Measurements from ENCODE around the gene CPN1.
"Not testable (repeated sequence)": the region's sequence is repeated elsewhere in the genome, so short reads cannot be mapped to it uniquely, and the experiment has no call there.

CPN1 gene

DNA sequence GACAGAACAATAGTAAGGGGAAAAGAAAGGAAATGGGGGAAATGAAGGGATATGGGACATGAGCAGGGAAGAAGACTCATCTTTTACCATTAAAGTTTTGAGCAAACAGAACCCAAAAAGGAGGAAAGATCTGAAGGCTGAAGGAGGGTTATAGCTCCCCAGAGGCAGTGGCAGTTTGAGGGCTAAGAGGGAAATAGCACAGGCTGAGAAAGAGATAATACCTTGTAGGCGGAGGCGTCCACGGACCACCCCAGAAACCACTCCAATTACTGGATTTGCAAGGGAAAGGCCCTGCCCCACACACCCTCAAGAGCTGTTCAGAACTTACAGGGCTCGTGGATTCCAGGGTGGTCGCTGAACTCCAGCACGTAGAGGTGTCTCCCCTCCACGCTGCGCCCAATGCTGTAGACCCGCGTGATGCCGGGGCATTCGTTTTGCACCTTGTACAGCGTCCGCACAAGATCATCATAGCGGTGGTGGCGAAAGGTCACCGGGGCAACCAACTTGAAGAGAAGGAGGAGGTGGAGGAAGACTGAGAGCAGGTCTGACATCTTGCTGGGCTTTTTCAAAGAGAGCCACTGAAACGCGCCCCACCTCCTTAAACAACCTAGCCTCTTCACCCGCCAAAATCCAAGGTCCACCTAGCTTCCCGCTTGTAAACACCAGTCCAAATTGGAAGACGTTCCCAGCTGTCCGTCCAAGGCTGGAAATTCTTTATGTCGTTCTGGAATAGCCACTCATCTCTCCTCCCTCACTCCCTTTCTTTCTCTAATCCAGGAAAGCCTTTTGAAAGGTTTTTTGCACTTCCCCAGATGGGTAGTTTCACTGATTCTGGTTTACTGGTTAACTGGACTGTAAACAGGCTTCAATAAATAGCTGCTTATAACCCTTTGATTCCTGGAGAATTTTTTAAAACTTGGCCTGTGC is at the start of gene CPN1:
CPN1 (minus strand) TSS at position 795 of the 927 bp plus-strand sequence; CDS start at position 551, 244 bp downstream.
- DNase-seq: no peak

DNA sequence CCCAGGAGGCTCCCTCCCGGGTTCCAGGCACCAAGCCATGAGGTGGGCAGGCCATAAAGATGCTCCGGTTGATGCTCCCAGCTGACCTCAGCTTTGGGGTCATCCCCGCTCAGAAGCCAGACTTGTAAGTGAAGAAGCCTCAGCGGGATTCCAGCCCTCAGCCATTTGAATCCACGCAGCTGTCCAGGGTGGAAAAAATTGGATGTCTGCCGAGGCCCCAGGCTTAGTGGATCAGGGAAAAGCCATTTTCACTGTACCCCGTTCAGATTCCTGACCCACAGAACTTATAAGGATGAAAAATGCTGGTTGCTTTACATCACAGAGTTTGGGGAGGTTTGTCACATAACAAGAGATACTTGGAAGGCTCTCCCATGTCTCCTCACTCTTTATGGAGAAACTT is 49.2 kb upstream of the CPN1 start:
- DNase-seq: no peak

DNA sequence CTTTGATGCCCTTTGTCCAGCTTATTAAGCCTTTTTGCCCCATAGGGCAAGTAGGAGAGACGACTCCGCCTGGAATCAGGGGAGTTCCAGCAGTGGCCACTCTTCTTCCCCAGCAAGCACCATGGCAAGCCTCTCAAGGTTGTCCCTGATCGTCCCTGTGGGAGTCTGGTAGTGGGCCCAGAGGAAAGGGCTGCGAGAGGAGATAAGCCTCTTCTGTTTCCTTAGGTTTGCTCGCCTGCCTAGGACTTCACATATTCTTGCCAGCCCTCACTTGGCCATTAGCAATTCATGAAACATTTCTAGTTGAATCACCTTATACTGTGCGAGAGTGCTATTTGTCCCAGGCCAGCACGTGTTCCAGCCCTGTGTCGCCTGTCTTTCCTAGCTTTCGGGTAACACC is 47.8 kb upstream of the CPN1 start:
- no peak for DNase-seq

DNA sequence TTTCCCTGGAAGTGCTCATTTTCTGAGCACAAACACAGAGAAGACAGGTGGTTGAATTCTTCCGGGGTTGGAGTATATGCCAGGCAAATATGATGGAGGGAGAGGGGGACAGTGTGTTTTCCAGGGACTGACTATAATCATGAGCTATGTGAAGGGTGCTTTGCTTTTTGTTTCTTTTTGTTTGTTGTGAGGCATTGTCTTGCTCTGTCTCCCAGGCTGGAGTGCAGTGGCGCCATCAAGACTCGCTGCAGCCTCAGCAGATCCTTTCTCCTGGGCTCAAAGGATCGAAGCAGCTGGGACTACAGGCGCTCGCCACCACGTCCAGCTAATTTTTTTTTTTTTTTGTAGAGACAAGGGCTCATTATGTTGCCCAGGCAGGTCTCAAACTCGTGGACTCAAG is 47.3 kb upstream of the CPN1 start:
- no peak for DNase-seq

DNA sequence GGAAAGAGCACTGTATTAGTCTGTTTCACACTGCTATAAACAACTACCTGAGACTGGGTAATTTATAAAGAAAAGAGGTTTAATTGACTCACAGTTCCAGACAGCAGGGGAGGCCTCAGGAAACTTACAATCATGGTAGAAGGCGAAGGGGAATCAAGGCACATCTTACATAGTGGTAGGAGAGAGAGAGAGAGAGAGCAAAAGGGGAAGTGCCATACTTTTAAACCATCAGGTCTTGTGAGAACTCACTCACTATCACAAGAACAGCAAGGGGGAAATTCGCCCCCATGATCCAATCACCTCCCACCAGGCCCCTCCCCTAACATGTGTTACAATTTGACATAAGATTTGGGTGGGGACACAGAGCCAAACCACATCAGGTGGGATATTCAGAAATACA is 43.7 kb upstream of the CPN1 start:
- DNase-seq: not testable (repeated sequence)

DNA sequence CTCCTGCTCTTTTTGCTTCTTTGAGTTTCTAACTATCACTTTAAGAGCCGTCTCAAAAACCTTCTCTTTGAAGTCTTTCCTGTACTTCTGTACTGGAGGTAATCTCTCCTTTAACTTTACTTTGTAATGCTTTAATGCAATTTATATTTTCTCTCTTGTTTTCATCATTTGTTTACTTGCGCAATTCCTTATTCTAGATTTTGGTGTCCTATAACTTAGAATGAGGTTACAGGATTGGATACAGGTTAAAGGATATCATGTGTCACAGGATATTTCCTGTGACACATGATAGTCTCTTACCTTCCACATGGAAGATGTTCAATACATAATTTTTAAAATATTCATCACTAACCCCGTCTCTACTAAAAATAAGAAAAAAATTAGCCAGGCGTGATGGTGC is 42.4 kb upstream of the CPN1 start:
- no peak for DNase-seq

DNA sequence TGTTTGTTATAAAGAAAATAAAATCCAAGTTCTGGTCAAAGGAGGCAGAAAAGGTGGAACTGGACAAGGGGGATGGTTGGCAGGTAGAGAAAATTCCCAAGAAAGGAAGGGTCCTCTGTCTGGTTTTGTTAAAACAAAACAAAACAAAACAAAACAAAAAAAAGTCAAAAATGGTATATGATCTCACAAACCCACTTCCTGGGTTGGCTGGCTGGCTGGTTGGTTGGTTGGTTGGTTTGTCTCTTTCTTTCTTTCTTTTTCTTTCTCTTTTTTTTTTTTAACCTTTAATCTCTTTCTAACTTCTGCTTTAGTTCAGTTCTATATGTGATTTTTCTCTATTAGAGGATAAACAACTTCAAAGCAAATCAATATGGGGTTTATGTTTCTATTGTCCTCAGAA is 41.1 kb upstream of the CPN1 start:
- no peak for DNase-seq

DNA sequence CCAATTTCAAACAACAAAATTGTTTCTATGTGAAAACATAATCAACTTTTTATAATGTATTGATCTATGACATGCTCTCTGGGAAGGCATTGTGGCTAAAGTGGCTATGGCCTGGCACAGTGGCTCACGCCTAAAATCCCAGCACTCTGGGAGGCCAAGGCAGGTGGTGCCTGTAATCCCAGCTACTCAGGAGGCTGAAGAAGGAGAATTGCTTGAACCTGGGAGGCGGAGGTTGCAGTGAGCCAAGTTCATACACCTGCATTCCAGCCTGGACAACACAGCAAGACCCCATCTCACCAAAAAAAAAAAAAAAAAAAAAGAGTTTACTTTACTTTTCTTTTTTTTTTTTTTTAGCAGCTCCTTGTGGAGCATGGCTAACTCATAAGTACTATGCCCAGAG is 38.9 kb upstream of the CPN1 start:
- no peak for DNase-seq

DNA sequence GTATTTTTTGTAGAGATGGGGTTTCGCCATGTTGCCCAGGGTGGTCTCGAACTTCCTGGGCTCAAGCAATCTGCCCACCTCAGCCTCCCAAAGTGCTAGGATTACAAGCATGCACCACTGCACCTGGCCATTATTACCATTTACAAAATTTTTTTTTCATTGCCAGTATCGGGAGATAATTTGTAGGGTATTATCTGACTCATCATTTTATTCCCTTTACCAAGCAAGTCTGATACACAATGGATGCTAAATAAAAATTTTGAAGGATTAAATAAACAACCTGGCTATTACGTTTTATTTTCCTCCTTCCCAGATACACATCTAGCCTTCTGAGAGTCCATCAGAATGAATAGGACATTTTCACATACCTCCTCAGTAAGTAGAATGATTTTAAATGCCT is 38.1 kb upstream of the CPN1 start:
- DNase-seq: no peak

DNA sequence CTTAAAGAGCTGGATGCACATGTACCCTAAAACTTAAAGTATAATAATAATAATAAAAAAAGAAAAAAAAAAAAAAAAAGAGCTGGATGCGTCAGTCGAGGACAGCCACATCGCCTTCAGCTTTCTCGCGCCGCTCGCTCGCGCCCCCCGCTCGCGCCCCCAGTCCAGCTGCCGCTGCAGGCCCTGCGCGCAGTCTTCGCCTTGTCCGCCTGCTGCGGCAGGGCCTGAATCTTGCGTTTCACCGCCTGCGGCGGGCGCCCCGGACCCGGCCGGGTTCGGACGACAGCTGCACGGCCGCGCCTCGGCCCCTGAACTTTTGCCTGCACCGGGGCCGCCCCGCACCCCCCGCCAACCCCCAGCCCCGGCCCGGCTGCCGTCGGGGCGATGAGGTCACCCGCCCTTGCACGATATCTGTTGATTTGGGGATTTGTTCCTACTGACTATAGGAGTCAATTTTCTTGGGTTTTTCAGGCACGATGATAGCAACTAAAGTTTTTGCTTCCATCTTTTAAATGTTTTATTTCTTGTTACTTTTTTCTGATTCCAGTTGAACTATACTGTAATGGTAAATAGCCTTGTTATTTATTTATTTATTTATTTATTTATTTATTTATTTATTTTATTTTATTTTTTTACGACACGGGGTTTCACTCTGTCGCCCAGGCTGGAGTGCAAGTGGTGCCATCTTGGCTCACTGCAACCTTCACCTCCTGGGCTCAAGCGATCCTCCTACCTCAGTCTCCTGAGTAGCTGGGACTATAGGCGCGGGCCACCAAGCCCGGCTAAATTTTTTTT is 33.5 kb upstream of the CPN1 start:
- DNase-seq: no peak

DNA sequence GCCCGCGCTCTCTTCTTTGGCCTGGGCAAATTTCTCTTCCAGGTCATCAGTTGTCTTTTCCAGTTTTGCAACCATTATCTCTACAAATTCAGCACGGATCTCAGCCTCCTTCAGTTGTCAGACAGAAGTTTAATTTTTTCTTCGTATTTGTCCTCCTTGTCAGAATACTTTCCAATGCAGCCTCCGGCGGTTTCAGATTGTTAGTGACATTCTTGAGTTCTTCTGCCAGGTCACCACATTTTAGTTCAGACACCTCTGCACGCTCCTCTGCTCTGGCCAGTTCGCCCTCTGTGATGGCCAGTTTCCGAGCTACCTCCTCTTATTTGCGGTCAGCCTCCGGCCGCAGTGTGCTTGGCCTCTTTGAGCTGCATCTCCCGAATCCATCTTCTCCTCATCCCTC is 32.8 kb upstream of the CPN1 start:
- no peak for DNase-seq

DNA sequence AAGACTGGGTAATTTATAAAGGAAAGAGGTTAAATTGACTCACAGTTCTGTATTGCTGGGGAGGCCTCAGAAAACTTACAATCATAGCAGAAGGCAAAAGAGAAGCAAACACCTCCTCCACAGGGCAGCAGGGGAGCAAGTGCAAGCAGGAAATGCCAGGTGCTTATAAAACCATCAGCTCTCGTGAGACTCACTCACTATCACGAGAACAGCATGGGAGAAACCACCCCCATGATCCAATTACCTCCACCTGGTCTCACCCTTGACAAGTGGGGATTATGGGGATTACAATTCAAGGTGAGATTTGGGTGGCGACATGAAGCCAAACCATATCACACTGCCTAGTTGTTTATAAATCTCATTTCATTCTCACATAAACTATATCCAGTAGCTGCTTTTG is 28.0 kb upstream of the CPN1 start:
- DNase-seq: no peak

DNA sequence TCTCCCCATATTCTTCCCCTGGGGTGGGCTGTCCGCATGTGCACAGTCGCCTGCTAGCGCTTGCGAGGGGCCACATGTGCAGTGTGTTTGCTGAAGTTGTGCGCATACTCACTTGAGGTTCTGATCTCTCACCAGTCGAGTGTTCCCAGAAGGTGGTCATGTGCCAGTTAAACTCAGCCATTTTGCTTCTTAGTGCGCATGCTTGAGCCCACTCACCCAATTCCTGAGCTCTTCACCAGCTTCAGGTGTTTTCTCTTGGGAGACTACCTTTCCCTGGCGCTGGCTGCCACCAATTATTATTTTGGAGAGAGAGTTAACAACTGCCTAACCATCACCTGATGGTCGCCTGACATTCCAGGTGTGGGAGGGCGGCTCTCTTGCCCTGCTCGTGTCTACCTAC is 25.2 kb upstream of the CPN1 start:
- DNase-seq: no peak

DNA sequence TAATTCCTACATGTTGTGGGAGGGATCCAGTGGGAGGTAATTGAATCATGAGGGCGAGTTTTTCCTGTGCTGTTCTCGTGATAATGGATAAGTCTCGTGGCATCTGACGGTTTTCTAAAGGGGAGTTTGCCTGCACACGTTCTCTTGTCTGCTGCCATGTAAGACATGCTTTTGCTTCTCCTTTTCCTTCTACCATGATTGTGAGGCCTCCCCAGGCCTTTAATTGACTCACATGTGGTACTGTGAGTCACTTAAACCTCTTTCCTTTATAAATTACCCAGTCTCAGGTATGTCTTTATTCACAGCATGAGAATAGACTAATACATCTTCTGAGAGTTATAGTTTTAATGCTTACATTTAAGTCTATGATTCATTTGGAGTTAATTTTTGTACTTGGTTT is 22.6 kb upstream of the CPN1 start:
- DNase-seq: no peak

DNA sequence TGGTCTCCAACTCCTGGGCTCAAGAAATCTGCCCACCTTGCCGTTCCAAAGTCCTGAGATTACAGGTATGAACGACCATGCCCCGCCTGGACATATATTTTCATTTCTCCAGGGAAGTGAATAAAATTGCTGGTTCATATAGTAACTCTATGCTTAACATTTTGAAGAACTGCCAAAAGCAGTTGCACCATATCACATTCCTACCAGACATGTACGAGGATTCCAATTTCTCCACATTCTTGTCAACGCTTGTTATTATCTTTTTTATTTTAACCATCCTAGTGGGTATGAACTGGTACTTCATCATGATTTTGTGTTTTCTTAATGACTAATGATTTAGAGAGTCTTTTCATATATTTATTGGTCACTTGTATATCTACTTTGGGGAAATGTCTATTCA is 21.9 kb upstream of the CPN1 start:
- no peak for DNase-seq

DNA sequence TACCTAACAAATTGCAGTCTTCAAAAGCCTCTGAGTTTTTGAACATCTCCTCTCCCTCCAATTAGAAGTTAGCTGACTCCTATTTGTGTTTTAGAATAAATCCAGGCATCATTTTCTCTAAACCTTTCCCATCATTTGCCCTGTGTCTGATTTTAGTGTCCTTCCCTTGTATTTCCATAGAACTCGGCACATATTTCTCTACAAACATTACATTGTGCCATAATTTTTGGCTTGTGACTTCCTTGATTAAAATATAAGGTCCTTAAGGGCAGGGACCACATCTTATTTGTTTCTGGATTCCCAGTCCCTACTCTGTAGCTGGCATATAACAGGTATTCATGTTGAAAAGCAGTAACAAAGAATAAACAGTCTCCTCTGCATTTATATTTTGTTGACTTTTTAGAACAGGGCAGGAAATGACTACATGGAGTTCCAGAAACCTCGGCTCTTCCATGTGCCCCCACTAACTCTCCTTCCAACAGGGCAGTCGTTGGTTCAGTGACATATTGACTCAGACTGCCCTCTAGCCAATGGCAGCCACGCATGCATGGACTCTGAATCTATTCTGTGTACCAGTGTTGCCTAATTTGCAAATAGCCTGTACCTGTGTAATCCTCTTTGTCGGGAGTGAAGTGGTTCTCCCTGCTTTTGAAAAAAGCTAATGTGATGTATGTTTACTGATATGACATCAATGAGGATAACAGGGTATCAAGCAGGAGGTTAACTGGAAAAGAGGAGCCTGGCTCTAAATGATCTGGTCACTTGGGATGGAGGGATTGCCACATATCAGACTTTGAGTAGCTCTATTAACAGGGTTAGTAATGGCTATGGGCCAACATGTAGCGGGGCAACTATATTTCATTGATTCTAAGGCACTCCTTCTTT is 19.8 kb upstream of the CPN1 start:
- no peak for DNase-seq

DNA sequence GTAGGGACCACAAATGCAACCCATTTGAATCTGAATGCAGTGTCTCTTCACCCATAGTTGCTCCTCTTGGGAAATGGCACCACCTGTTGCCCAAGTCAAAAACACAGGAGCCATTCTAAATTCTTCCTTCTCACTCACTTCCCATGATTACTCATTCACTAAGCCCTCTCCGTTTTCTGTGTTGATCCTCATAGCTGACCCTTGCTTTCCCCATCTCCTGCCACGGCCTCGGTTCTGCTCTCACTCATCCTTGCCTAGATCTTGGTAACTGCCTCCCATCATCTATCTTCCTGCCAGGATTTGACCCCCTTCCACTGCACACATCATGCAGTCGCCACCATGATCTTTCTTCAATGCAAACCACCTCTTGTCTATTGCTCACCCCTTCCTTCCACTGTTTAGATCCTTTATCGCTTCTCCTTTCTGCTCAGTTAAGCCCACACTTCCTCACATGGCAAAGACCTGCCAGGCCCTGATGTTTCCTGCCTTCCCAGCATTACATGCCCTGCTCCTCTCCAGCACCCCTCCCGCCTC is 19.0 kb upstream of the CPN1 start:
- no peak for DNase-seq

DNA sequence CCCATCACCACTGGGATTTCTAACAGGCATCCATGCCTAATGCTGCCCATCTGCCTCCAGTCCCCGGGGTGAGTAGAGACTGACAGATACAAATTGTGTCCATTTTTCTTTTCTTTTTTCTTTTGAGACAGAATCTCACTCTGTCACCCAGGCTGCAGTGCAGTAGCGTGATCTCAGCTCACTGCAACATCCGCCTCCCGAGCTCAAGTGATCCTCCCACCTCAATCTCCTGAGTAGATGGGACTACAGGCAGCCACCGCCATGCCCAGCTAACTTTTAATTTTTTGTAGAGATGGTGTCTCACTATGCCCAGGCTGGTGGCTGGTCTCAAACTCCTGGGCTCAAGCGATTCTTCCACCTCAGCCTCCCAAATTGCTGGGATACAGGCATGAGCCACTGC is 7.6 kb upstream of the CPN1 start:
- no peak for DNase-seq

DNA sequence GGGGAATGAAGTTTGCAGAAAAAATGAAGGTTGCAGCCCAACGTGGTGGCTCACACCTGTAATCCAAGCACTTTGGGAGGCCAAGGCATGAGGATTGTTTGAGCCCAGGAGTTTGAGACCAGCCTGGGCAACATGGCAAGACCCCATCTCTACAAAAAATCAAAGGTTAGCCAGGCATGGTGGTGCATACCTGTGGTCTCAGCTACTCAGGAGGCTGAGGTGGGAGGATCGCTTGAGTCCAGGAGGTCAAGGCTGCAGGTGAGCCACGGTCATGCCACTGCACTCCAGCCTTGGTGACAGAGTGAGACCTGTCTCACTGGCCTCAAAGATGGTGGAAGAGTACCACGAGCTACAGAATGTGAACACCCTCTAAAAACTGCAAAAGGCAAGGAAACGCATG is 5.0 kb upstream of the CPN1 start:
- not testable (repeated sequence) for DNase-seq

DNA sequence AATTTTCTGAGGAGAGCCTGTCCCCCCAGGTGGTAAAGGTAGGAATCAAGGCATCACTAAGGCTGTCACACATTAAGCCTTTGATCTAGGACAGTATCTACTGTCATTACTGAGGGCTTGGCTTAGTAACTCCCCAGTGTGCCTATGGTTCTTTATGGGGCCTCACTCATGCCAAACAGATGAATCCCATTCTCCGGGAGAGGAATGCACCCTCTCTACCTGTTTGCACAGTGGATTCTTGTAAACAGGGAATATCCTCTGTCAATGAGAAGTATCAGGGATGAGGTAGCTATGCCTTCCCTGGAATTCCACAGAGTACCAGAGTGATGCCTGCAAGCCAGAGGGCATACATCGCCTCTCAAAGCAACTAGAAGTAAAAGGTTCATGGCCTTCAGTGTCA is 3.9 kb upstream of the CPN1 start:
- no peak for DNase-seq

DNA sequence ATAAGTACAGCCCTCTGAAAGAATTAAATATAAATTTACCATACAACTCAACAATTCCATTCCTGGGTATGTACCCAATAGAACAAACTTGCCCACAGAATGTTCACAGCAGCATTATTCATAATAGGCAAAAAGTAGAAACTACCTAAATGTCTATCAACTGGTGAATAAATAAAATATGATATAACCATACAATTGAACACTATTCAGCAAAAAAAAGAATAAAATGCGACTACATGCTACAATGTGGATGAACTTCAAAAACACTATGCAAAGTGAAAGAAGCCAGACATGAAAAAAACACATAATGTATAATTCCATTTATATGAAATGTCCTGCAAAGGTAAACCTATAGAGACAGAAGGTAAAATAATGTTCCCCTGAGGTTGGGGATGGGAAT is 2.0 kb upstream of the CPN1 start:
- DNase-seq: no peak

DNA sequence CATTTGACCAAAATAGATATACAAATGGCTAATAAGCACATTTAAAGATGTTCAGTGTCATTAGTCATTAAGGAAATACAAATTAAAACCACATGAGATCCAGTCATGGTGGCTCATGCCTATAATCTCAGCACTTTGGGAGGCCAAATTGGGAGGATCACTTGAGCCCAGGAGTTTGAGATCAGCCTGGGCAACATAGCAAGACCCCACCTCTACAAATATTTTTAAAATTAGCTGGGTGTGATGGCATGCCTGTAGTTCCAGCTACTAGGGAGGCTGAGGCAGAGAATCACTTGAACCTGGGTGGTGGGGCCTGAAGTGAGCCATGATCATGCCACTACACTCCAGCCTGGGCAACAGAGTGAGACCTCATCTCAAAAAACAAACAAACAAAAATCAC is 607 bp upstream of the CPN1 start:
- DNase-seq: not testable (repeated sequence)

DNA sequence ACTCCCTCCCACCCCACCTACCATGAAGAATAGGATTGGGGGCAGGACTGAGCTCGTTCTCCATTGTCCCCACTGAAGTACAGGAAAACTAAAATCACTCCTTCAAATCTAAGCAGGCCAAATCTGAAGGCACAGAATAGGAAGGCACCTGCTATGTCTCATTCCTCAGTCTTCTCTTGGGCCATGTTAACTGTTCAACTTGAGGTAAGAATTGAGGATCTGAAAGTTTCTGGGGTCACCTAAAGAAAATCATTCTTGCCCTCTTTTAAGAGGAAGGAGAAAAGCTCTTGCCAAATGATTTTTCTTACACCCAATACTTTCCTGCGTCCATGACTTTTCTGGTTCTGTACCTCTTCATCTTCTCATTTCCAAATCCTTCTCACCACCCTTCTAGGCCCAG is 4.9 kb downstream of the CPN1 start:
- DNase-seq: no peak

All from kidney glomerular epithelial cell (primary cell).